H54 (cell line): ENCODE results near the gene EIF4E1B.

Experiments
- DNase-seq: peaks from one replicate; pipeline ENCODE4 v3.0.0; 2011; ENCODE audit warnings: low spot score, mixed read lengths; ENCODE audit not compliant: insufficient read length
- FAIRE-seq: peaks from 3 replicates; lab custom pipeline; 2011; peaks lifted over from hg19 to GRCh38; lab: Jason Lieb, UNC
- POLR2A ChIP-seq: IDR thresholded peaks from 2 replicates; pipeline ENCODE4 v1.6.1; 2011; ENCODE audit warnings: low read depth, mild to moderate bottlenecking, low read length

Gene EIF4E1B

DNA sequence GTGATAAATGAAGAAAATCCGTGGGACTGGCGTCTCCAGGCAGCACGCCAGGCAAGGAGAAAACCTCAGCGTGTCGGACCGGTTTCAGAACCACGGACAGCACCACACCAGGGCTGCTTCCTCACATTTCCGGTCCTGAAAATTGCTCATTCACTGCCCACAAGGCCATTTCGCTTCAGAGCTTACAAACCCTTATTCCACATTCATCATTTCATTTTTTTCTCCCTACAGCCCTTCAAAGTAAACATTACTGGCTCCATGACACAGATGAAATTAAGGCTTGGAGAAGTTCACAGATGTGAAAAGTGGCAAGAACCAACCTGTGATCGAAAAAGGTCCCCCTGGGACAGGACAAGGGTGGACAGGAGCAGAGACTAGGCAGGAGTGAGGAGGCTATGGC lies 19.0 kb upstream of the EIF4E1B start:
- DNase-seq (peak; percentile 76), FAIRE-seq (no peak)
- no peak for TF ChIP-seq POLR2A

- FAIRE-seq (no peak), DNase-seq (no peak)
- no peak for TF ChIP-seq POLR2A
Observed at GRCh38 chr5:176612008-176612407, 18.5 kb upstream of the EIF4E1B start.

- FAIRE-seq: no peak
- TF ChIP-seq POLR2A: no peak
- no peak for DNase-seq
Observed at GRCh38 chr5:176612855-176613254, 17.6 kb upstream of the EIF4E1B start.

DNA sequence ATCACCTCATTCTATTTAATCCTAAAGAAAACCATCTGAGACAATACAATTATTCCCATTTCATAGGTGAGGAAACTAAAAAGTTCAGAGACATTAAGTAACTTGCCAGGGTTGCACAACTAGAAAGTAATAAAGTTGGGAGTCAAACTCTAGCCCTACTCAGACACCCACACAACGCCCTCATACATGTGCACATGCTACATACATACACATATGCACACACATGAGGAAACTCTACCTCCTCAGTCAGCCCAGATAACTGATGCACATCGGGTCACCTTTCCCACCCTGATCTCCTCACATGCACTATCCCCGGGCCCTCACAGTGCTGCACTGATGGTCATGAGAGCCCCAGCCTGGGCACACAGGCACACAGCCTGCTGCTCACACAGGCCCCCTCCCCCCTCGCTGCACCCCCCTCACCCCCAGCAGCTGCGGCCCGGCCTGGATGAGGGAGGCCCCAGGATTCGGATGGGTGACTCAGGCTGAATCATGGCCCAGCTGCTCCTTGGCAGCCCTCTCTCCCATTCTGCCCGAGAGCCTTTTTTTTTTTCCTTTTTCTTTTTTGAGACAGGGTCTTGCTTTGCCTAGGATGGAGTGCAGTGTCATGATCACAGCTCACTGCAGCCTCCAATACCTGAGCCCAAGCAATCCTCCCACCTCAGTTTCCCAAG lies 15.5 kb upstream of the EIF4E1B start:
- no peak for TF ChIP-seq POLR2A
- no peak for FAIRE-seq
- DNase-seq: peak; percentile 88

- no peak for DNase-seq
- no peak for FAIRE-seq
- TF ChIP-seq POLR2A: no peak
Observed at GRCh38 chr5:176616511-176616910, 14.0 kb upstream of the EIF4E1B start.

- FAIRE-seq: no peak
- no peak for TF ChIP-seq POLR2A
- DNase-seq: no peak
Observed at GRCh38 chr5:176618783-176619182, 11.7 kb upstream of the EIF4E1B start.

DNA sequence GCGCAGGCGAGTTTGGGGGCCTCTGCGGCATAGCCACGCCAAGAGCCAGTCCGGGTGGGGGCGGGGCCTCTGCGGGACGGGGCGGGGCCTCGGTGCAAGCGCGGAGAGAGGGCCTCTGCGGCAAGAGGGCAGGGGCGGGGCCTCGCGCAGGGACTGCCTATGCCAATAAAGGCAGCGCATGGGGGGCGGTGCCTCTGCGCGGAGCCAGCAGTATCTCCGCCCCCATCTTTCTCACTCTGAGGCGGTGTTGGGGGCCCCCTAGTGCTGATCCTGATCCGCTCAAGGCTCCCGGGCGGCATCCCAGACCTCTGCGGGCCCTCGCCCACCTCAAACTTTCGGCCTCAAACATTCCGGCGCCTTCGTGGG lies 11.3 kb upstream of the EIF4E1B start:
- TF ChIP-seq POLR2A: no peak
- DNase-seq: peak; percentile 80
- no peak for FAIRE-seq

- no peak for FAIRE-seq
Observed at GRCh38 chr5:176619569-176620332, 10.7 kb upstream of the EIF4E1B start.

DNA sequence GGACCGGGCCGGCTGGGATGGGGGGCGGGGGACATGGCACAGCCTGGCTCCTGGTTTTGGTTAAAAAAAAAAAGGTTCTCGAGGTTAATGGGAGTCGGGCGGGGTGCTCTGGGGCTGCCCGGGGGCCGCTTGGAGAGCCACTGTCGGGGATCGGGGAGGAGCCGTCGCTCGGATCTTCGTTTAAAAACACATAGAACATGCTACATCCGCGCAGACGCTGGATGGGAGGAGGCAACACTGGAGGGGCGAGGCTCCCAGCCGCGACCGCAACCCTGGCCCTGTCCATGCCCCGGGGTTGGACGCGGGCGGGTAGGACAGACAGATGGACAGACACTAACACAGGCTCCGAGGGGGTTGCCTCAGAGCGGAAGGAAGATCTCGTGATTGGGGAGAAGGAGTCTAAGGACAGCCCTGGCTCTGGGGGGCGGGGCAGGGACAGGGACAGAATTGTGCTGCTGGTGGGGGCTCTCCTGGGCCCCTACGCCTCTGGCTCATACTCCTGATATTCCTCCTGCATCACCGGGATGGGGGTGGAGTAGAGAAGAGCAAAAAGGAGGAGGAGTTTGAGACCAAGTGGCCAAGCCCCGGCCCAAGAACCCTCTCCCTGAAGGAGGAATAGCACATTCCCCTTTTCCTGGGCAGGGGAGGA lies 10.0 kb upstream of the EIF4E1B start:
- DNase-seq (no peak), FAIRE-seq (no peak)
- TF ChIP-seq POLR2A: no peak

More at GRCh38 chr5:176619569-176620332, 10.7 kb upstream of the EIF4E1B start:
- no peak for TF ChIP-seq POLR2A
- DNase-seq: no peak

DNA sequence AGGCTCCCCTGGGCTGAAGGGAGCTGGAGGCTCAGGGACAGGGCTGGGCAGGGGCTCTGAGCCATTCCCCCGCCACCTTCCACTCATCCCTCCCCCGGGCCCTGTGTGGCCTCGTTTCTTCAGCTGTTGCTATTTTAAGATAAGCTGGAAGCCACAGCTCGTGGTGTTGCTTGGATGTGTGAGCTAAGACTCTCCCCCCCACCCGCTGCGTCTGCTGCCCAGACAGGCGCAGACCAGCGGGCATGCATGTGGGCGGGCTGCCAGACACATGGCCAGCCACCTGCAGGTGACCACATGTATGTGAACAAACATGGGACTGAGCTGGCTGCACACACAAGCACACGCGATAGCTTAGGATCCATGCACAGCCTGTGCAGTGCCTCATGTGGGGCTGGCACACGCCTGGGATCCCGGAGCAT lies 8.8 kb upstream of the EIF4E1B start:
- DNase-seq (no peak), FAIRE-seq (no peak)
- TF ChIP-seq POLR2A: no peak

- FAIRE-seq (no peak), DNase-seq (no peak)
- TF ChIP-seq POLR2A: no peak
Observed at GRCh38 chr5:176624142-176624541, 6.3 kb upstream of the EIF4E1B start.

- FAIRE-seq (no peak), DNase-seq (no peak)
- no peak for TF ChIP-seq POLR2A
Observed at GRCh38 chr5:176624938-176625337, 5.5 kb upstream of the EIF4E1B start.

DNA sequence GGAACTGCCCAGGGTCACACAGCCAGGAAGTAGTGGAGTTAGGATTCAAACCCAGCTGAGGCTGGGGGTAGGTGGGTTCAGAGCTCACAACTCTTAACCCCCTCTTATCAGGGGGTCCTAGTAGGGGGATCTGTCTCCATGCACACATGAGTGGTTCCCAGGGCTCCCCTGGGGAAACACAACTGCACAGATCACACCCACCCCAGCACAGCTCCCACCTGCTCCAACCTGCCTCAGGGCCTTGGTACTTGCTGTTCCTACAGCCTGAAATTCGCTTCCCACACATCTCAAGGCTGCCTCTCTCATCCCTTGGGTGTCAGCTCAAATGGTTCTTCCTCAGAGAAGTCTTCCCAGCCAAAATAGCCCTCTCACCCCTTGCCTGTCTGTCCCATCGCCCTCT lies 5.0 kb upstream of the EIF4E1B start:
- FAIRE-seq (no peak), DNase-seq (no peak)
- TF ChIP-seq POLR2A: no peak

GRCh38 chr5:176625966-176626875 lies 4.3 kb upstream of the EIF4E1B start:
- no peak for TF ChIP-seq POLR2A
- FAIRE-seq: no peak

More at GRCh38 chr5:176625966-176626875, 4.3 kb upstream of the EIF4E1B start:
- DNase-seq: no peak
